Sciatic nerve (tissue), 2 donors: ENCODE results near the gene FAM227B. TPM values are rescaled to one million over a fixed set of nuclear protein-coding genes. Genes with fewer than 3 reads are reported as not detected.
A peak's percentile ranks its signal among the peaks of the same experiment; 100 is the strongest.

Experiments
- ATAC-seq: fragments of 200-7000 bp; cut with Tn5 transposase; one replicate; pipeline ENCODE4 v1.9.1; 2020; ENCODE audit warnings: mild to moderate bottlenecking, moderate library complexity
- DNase-seq: peaks from one replicate; pipeline ENCODE4 v3.0.0-alpha.2; 2020; ENCODE audit warnings: low spot score
- intact Hi-C: fragments of 100-400 bp; cut with DNase I; formaldehyde crosslinking; loops from one replicate; pipeline ENCODE4 v1.14.2; 2022
- total RNA-seq: library from RNA; stranded (reverse); fragmentation: NEBNext Ultra II Directional; extraction: Animal tissue kit (Norgen Biotek cat#: 25700); gene quantifications from one replicate; pipeline ENCODE4 v1.2.1, GENCODE V29; 2021
- donor health status: DM: no; HTN: no; CAD: no.
- donor health status: DM: no; HTN: no; CAD: no.

The FAM227B gene
- total RNA-seq, 1 donor from 2014 or later: 13.4 TPM

GRCh38 chr15:49460411-49460941 is 160.1 kb downstream of the FAM227B start:
- intact Hi-C loops: no loop called here
- no peak for ATAC-seq

GRCh38 chr15:49458145-49458544 is 162.5 kb downstream of the FAM227B start:
- no peak for ATAC-seq
- intact Hi-C loops: no loop called here
- DNase-seq: no peak

More at GRCh38 chr15:49460411-49460941, 160.1 kb downstream of the FAM227B start:
- no peak for DNase-seq

GRCh38 chr15:49456166-49456565 is 164.5 kb downstream of the FAM227B start:
- ATAC-seq (no peak), DNase-seq (no peak)
- intact Hi-C loops: no loop called here

- intact Hi-C loops: no loop called here
- no peak for DNase-seq
- no peak for ATAC-seq
These were observed 168.0 kb downstream of the FAM227B start for GRCh38 chr15:49452595-49452994.

GRCh38 chr15:49441816-49442215 is 178.8 kb downstream of the FAM227B start:
- intact Hi-C loops: no loop called here
- DNase-seq (no peak), ATAC-seq (no peak)

GRCh38 chr15:49441356-49441755 is 179.3 kb downstream of the FAM227B start:
- intact Hi-C loops: no loop called here
- no peak for ATAC-seq
- no peak for DNase-seq

- DNase-seq (no peak), ATAC-seq (peak; percentile 13)
- intact Hi-C loops: loop anchor here (10.0 kb wide), 1 partner anchor 45 kb away; no protein-coding TSS in a partner anchor
These were observed 180.8 kb downstream of the FAM227B start for GRCh38 chr15:49439678-49440395.

GRCh38 chr15:49438962-49439631 is 181.5 kb downstream of the FAM227B start:
- DNase-seq (peak; percentile 57), ATAC-seq (peak; percentile 69)
- intact Hi-C loops: loop anchor here (10.0 kb wide), 1 partner anchor 46 kb away; no protein-coding TSS in a partner anchor

- DNase-seq (no peak), ATAC-seq (no peak)
- intact Hi-C loops: loop anchor here (10.0 kb wide), 1 partner anchor 48 kb away; no protein-coding TSS in a partner anchor
These were observed 183.9 kb downstream of the FAM227B start for GRCh38 chr15:49436751-49437150.

- intact Hi-C loops: loop anchor here (10.0 kb wide), 1 partner anchor 50 kb away; no protein-coding TSS in a partner anchor
- DNase-seq: no peak
- no peak for ATAC-seq
These were observed 185.4 kb downstream of the FAM227B start for GRCh38 chr15:49435174-49435573.

GRCh38 chr15:49430046-49430445 is 190.6 kb downstream of the FAM227B start:
- intact Hi-C loops: loop anchor here (10.0 kb wide), 1 partner anchor 55 kb away; no protein-coding TSS in a partner anchor
- DNase-seq (no peak), ATAC-seq (peak; percentile 11)

- DNase-seq: no peak
- peak; percentile 85 for ATAC-seq
- intact Hi-C loops: no loop called here
These were observed 192.1 kb downstream of the FAM227B start for GRCh38 chr15:49428409-49429095.

GRCh38 chr15:49427372-49427771 is 193.2 kb downstream of the FAM227B start:
- intact Hi-C loops: no loop called here
- no peak for DNase-seq
- ATAC-seq: no peak

- intact Hi-C loops: no loop called here
- DNase-seq (no peak), ATAC-seq (no peak)
These were observed 195.7 kb downstream of the FAM227B start for GRCh38 chr15:49424954-49425353.

- intact Hi-C loops: no loop called here
- DNase-seq: no peak
- ATAC-seq: peak; percentile 19
These were observed 196.6 kb downstream of the FAM227B start for GRCh38 chr15:49423901-49424550.

- DNase-seq (peak; percentile 67), ATAC-seq (peak; percentile 91)
- intact Hi-C loops: no loop called here
These were observed 197.6 kb downstream of the FAM227B start, which contains the start of gene FGF7 for GRCh38 chr15:49423021-49423420. TSS of gene FGF7 (plus strand) at chr15:49423242. CDS start at chr15:49424298, 1,056 bp downstream.

- intact Hi-C loops: no loop called here
- ATAC-seq: peak; percentile 77
- DNase-seq: peak; percentile 69
These were observed 198.6 kb downstream of the FAM227B start for GRCh38 chr15:49421991-49422390.

GRCh38 chr15:49418811-49419210 is 201.8 kb downstream of the FAM227B start:
- no peak for DNase-seq
- intact Hi-C loops: loop anchor here (10.0 kb wide), 1 partner anchor 174 kb away; no protein-coding TSS in a partner anchor
- no peak for ATAC-seq

- intact Hi-C loops: loop anchor here (10.0 kb wide), 1 partner anchor 171 kb away; no protein-coding TSS in a partner anchor
- ATAC-seq (no peak), DNase-seq (no peak)
These were observed 205.0 kb downstream of the FAM227B start for GRCh38 chr15:49415638-49416037.
